GM19238 (cell line): ENCODE data around the gene LRRC53.

Source experiments
- DNase-seq: peaks from one replicate; pipeline ENCODE4 v3.0.0; 2011; ENCODE audit warnings: low spot score; ENCODE audit not compliant: insufficient read length

Gene LRRC53

DNA sequence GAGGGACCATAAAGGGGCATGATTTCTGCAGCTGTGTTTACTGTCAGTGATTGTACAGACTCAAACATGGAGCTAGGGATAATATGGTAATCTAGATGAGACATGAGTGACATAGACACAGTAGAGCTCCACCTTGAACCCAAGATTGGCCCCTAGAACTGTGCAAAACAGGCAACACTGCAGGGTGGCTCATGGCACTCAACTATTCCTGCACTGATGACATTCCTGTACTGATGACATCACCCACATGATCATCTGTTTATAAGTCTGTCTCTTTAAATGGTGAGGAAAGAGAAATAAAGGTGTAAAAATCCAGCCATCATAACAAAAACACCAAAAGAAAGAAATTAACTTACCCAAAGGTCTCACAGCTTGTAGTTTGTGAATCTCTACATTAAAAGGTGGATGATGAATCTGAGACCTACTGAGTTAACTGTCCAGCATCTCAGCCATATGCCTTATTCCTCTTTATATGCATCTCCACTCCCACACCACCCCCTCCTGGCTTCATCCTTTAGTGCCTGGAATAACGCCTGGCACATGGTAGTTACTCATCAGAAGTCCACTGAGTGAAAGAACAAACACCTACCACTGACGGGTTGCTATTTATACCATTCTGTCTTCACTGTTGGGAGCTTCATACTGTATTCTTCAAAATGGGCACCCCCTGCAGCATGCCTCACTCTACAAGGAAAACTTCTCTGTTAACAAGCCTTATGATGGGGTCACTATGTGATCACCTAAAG is at the start of gene LRRC53:
Gene LRRC53 (minus strand): TSS at position 442 of the 746 bp plus-strand sequence. CDS start 29,262 bp downstream, outside the sequence.
- no peak for DNase-seq

DNA sequence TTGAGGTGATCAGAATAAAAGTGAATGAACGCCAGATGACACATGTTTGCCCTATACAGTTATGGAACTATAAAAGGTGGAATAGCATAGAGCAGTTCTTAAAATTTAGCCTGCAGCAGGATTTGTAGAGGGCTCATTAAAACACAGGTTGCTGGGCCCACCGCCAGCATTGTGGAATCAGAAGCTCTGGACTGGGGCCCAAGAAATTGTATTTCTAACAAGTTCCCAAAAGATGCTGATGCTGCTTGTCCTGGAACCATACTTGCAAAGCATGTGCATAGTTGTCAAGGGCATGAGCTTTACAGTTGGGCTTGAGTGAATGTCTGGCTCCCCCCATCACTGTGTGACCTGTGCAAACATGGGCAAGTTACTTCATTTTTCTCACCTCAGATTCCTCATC is 37.5 kb upstream of the LRRC53 start:
- no peak for DNase-seq

- DNase-seq = no peak
Observed at GRCh38 chr1:74548961-74549750, 36.7 kb upstream of the LRRC53 start.

DNA sequence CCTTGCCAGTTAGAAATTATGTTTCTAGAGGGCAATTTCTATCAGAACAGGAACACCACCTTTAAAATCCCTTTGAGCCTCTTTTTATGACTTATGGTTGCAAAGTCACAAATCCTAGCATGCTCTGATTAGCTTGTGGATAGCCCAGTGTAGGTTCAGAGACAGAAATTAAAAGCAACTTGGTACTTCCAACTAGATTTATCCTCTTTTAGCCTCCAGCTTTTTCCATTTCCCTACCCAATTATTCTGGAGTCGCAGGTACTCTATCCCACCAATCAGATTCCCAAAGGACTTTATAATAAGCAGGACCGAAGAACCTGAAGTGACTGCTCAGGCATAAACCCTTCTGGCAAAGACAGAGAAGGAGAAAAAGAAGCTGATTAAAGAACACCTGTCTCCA is 33.4 kb upstream of the LRRC53 start:
- no peak for DNase-seq

DNA sequence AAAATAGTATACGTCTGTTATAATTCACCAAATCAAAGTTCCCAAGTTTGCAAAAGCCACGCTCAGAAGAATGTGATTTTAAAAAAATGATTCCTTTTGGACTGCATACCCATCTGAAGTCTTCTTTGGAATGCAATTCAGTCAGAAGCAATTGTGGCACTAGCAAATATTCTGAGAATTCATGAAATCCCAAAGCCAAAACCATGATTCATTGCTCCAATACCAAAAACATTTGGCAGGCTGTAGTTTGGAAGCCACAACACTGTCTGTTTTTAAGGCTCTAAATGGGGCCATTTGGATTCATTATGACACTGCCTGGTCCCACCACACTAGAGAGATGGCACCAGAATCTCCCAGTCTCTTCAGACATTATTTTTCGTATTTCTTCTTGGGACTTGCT is 21.8 kb upstream of the LRRC53 start:
- DNase-seq = no peak

DNA sequence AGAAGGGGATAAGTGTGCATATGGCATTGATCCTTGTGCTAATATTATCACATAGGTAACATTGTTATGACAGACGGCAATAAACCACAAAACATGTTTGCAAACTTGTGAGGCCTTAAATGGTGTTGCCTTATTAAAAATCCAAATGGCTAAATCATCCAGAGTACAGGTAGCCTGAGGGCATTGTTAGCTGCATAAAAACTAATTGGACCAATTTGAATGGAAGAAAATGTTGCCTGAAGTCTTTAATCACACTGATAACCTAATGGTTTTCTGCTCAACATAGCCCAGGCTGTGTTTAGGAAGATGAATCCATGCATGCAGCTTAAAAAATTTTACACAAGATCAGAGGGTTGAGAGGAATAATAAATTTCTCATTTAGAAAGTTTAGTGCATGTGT is 19.4 kb upstream of the LRRC53 start:
- no peak for DNase-seq

- DNase-seq = no peak
Observed at GRCh38 chr1:74530892-74531291, 18.5 kb upstream of the LRRC53 start.

- DNase-seq = no peak
Observed at GRCh38 chr1:74528123-74528522, 15.7 kb upstream of the LRRC53 start.

- no peak for DNase-seq
Observed at GRCh38 chr1:74526708-74527107, 14.3 kb upstream of the LRRC53 start.

DNA sequence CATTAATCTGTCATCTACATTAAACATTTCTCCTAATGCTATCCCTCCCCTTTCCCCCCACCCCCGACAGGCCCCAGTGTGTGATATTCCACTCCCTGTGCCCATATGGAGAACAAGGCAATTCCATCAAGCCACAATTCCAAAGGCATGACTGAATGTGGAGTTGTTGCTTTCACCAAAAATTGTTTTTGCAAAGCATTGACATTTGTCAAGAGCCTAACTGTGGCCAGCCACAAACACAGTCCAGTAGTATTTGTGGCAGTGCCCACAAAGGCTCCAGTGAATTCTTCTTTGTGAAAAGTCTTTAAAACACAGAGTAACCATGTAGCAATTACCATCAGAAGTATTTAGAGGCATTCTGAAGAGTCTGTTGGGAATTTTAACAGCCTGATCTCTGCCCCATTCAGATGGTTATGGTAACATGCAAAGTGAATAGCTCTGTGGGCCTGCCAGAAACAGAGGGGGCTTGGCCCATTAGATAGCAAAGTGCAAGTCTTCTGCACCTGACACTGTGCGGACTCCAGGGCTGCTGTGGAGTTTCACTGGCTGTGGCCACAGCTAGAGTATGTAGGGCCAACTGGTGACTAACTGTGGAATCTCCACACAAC is 11.6 kb upstream of the LRRC53 start:
- DNase-seq = no peak

GRCh38 chr1:74522148-74522547 is 9.7 kb upstream of the LRRC53 start:
- no peak for DNase-seq

GRCh38 chr1:74517599-74518051 is 5.2 kb upstream of the LRRC53 start:
- peak; percentile 2 for DNase-seq

GRCh38 chr1:74513411-74514300 is 1.2 kb upstream of the LRRC53 start:
- no peak for DNase-seq

DNA sequence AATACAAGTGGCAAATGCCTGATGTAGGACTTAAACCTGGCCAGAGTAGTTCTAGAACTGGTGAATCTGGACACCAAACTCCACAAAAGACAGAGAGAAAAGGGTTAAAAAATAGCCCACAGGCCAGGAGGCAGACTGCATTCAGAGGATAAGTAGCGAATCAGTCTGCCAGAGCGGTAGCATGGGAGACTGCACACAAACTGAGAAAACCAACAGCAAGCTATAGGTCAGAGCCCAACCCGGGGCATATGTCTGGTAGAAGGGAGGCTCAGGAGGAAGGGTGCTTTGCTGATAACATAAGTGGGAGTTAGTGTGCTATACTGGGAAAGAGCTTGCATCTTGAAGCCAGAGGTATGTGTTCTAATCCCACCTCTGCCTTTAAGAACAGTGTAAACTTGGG is 4.0 kb downstream of the LRRC53 start:
- no peak for DNase-seq

- DNase-seq = no peak
Observed at GRCh38 chr1:74505928-74506710, 6.3 kb downstream of the LRRC53 start.

DNA sequence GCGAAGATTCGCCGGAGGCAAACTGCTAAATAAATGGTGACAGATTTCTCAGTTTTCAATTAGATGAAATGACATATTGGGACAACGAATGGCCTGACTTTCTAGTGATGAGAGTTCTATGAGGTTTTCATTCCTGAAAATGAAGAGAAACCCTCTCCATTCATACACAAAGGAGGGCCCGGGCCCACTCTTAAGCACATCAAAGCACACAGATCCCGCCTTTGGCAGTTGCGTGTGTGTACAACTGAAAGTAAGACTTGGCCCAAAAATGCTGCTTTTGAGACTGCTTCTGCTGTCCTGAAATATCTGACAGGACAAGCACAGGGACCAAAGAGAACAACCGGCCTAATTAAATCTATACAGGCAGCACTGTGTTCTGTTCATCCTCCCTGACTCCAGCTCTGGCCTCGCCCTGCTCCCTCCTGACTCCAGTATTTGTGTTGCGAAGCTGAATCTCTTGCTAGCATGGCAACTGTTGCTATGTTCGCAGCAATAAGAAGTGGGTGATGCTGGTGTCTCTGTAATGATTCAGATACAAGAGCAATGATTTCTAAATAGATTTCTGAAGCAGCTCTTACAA is 7.4 kb downstream of the LRRC53 start:
- no peak for DNase-seq

DNA sequence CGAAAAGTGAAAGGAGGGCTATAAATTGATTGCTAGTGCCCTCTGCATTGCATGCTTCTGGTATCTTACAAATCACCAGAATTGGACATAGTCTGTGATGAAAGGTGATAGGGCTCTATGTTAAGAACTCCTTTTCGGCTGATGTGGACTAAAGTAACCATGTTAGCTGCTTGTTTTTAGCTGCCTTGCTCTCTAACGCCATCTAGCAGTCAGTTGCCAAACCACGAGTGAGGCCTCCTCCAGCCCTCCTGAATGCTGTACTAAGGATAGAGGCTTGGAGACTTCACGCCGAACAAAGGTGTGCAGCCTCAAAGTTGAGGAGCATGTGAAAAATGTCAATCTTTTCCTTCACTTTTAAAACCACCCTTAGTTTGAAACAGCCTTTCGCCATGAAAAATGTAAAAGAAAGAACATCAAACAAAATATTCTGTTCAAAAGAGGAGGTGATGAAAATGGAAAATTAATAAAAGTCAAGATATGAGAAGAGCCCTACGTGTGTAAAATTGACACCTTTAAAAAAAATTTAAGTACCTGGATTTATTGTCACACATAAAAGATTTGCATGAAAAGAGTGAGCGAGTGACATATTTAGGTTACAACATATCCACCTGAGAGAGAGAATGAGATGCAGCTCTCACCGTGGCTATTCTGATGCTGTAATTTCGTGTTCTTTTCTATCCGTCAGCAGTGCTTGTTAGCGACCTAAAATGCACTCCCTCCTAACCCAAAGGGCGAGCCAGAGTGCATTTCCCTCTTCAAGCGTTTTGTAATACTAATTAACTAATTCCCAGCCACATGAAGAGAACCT is 8.1 kb downstream of the LRRC53 start:
- peak; percentile 5 for DNase-seq

- no peak for DNase-seq
Observed at GRCh38 chr1:74502858-74503257, 9.6 kb downstream of the LRRC53 start.

GRCh38 chr1:74502432-74502831 is 10.0 kb downstream of the LRRC53 start:
- no peak for DNase-seq
